HK-2 (cell line): ENCODE results near the gene GRAMD4.

ENCODE experiments used
- DNase-seq: peaks from one replicate; pipeline ENCODE4 v3.0.0-alpha.2; 2018; ENCODE audit not compliant: unreplicated experiment

GRAMD4 gene

DNA sequence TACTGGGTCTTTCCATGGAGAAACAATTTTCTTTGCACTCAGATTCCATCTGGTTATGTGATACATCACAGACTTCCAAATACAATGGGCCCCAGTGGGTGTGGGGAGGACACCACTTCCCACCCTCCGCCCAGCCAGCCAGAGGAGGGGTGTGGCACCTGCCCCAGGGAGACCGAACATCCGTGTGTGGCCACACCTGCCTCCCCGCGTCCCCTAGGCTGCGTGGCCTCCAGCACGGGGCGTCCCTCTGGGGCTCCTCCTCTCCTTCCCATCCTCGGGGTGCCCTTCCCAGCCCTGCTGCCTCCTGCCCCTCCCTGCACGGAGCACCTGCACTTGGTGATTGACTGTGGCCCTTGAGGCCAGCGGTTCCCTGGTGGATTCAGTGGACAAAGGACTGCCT, 68.8 kb downstream of the GRAMD4 start:
- no peak for DNase-seq

DNA sequence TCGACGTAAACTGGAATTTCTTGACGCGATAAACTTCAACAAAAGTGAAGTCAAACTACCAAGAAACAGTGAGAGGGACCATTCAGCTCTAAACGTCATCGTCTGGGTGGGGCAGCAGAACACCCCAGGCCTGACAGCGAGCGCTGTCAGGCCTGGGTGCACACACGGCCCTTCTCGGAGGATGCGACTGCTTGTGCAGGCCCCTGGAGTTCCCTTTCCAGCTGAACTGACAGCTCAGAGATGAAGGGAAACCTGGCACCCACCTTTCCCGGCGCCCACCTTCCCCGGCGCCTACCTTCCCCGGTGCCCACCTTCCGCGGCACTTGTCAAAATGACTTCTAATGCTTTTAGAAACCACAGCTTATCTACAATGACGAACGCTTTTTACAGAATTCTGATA, 70.0 kb downstream of the GRAMD4 start:
- no peak for DNase-seq

DNA sequence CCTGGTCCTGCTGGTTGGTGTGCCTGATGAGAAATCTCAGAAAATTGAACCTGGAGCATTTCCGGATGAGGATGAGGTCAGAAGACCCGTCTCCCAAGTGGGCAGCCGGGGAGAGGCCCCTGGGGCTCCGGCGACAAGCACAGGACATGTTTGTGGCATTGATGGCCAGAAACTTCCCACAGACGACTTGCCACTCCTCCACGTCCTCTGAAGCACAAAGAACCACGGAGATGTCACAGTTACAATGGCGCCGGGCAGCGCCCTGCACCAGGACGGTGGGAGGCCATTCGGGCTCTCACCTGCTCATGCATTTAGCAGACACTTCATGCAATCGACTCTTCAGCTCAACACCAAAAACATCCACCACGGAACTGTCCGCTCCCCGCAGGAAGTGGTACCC, 71.4 kb downstream of the GRAMD4 start:
- DNase-seq, result no peak

DNA sequence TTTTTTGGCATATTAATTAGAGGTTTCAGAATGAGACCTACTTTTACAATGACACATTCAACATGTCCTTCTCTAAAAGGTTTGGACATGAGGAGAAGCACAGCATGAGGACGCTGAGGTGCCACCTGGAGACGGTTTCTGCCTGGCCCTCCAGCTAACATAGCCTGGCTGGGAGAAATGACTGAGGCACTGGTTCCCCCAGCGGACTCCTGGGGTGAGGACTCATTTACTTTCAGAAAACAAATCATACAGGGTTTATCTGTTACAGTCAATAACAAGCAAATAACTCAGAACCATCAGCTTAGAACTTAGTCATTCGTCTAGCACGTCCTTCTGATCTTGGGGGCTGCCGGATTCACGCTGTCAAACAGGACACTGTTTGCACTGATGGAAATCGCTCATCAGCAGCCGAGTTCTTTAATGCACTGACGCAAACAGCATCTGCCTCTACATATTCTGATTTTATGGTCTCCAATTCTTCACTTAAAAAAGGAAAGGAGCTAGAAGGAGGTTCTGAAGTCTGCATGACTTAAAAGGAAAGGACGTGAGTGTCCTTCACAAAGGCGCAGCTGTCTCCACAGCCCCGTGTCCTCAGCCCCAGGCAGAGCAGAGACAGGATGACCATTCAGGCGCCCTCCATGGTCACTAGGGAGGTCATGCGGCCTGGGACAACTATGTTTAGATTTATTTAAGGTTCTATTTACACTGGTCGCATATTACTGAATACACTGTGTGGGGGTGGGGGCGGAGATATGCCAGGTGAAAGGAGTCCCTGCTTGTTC, 73.6 kb downstream of the GRAMD4 start:
- no peak for DNase-seq

DNA sequence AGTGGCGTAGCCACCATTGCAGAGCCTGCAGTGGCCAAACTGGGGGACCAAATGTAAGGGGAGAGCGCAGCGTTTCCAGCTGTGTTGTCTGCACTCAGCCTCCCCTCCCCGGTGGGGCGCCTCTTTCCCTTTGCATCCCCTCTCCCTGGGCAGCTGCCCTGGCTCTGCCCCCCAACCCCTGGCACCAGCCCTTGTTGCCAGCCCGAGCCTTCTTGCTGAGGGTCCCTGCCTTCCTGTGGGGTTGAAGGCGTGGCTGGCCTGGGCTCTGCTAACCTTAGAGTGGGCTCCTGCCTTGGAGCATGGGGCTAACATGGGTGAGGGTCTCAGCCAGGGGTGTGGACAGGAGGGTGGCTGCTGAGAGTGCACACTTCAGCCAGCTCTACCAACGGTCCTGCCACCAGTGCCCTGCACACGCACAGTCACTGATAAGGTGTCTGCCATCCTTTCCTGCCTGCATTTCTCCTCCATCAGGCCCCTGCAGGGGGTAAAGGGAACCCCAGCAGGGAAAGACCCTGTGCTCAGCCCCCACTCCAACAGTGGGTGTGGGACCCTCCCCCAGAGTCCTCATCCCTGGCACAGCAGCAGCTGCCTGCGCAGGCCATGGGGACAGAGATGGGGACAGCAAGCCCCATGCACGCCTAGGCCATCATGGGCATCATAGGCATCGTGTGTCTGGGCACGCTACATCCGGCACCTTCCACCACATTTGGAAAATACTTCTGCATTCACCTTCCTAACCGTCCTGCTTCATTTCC, 74.4 kb downstream of the GRAMD4 start:
- DNase-seq, result no peak

DNA sequence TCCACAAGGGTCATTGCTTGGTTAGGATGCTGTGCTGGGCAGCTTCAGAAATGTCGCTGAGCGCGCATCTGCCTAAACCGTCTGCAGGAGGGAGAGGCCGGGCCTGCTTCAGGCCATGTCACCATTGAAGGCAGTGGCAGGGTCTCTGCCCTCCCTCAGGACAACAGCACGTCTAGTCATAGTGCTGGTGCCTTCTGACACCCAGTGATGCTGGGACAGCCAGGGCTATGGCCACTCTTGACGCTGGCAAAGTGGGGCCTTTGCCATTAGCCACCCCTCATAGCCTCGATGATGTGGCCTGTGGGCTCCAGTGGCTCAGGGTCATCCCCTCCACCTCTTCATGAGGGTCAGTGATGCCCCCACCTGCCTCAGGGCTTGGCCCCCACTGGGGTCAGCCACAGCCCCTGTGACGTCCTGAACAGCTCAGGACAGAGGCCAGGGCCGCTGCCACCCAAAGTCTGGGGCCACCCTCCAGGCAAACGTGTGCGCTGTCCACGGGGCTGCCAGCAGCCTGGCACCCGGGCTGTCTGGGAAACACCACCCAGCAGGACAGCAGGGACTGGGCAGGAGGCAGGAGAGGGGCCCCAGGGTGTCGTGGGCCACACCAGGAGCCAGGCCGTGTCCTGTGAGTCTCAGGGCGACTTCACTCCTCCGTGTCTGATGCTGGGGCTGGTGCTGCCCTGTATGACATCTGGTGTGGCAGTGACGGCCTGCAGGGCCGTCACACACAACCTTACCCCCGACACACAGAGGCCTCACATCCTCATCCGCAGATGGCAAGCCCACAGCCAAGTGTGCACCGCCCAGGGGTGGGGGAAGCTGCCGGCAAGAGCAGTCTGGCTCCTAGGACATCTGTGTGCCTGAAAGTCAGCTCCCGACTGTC, 75.4 kb downstream of the GRAMD4 start:
- DNase-seq, result no peak

DNA sequence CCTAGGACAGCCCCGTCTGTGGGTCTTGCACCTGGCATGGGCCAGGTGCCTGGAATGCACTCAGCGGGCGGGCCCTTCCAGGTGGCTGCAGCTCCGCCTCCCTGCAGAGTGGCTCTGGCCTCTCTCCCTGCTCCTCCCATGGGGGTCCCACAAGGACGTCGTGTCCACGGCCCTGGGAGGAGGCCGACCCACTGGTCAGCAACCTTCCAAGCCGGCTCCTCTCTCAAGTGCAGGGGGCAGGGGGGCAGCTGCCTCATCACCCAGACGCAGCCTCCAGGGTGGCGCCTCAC, 76.0 kb downstream of the GRAMD4 start:
- DNase-seq, result no peak

DNA sequence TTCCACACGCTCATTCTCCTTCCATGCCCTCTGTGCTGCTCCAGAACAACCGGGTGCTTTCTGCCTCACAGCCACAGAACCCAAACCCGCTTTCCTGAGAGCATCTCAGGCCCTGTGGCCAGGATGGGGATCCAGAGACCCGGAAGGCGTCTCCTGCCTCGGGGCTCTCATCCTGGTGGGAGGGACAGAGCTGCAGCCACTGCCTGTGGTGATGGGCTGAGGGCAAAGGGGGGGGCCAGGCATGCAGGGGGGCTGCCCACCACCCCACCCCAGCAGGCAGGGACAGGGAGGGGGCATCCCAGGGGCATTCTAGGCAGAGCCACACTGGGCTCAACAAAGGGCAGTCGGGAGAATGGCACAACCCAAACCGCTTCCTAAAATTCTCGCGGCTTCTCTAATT, 76.4 kb downstream of the GRAMD4 start:
- no peak for DNase-seq

DNA sequence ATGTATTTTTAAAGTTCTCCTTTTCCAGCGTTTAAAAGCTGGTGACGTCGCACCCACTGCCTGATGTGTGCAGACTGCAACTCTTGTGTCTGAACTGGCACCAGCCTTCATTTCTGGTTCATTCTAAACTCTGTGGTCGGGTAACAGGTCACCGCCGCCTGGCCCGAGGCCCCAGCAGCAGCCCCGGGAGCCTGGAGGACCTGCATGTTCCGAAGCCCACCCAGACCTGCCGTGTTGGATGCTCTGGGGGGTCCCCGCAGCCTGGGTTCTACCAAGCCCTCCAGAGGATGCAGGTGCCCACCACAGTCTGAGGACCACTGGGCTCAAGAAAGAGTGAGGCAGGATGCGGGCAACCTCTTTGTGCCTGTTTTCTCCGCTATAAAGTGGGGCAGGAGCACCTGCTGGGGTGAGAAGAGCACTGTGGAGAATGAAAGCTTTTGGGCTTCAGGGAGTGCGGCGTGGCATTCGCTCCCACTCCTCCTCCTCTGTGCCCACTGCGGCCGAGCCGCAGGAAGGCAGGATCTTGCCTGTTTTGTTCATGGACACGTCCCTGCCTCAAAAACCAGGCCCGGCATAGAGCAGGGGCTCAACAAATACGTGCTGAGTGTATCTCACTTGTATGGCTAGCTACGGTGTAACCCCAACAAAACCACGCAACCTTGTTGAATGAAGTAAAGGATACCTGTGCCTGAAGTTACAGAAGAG, 77.8 kb downstream of the GRAMD4 start:
- DNase-seq, result no peak

DNA sequence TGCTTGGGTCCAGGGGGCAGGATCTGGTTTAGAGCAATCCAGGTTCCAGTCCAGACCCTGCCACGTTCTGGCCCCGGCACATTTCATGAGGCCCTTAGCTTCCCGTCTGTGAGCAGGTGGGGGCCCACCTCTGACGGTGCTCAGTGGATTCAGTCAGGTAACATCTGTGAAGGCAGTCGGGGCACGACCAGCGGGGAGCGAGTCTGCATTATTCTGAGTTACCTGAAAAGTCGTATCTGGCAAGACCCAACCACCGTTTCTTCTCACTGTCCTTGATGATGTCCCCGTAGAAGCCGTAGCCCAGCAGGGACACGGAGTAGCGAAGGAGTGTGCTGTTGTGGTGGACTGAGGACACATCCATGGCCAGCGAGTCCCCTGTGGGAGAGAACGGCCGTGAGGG, 78.9 kb downstream of the GRAMD4 start:
- DNase-seq, result no peak

DNA sequence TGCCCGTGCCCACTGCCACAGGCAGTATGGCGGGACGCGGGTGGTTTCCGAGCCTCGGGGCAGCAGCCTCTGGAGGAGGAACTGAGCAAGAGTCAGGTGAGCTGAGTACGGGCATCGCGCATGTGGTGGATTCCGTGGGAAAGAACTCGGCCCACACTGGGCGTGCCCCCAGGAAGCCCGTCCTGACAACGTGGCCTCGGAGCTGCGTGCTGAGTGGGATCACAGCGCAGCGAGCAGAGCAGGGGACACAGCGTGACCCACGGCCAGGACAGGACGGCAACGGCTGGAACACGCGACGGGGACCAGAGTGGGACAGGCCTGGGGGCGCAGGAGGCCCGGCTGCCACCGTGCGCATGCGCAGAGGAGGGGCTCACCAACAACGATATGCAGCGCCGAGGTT, 81.1 kb downstream of the GRAMD4 start:
- no peak for DNase-seq

DNA sequence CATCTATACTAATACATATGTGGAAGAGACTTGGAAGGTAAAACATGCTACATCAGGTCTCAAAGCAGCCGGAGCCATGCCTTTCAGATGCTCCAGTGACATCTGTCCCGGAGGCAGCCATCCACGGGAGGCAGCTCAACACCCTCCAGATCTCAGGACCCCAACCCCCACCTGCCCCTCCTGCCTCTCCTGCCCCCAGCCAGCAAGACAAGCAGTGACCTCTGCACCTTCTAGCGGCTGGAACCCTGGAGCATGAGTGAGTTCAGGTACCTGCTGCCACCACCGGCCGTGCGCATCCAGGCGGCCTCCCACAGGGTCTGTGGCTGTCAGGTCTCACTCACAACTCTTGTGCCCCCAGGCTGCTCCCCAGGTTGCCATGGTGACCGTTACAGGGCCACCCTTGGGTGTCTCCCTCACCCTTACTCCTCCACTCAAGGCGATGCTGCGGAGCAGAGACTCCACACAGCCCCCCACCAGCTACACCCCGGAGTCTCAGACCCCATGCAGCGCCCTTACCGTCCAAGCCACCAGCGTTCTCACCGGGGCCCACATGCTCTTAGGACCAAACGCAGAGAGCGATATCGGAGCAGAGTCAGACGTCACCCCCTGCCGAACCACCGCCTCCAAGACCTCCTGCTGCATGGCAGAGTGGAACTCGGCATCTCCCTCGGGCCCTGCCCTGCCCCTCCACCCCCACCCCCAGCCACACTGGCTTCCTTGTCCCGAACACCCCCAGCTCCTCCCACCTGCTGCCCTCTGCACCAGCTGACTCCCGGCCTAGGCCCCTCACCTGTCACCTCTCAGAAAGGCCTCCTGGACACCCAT, 83.2 kb downstream of the GRAMD4 start:
- DNase-seq, result no peak

DNA sequence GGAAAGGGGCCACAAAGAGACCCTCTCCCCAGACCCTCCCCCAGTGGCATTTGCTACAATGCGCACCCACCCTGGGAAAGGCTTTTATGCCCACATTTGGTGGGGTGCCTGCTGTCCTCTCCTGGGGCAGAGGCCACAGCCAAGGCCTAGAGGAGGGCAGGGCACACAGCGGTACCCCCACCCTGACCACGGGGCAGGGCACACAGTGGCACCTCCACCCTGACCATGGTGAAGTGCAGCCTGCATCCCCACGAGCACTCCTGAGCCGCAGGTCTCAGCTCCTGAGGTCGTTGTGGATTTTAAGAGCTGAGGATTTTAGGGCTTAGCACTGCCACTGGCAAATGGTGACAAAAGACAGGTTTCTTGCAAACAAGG, 83.8 kb downstream of the GRAMD4 start:
- no peak for DNase-seq

DNA sequence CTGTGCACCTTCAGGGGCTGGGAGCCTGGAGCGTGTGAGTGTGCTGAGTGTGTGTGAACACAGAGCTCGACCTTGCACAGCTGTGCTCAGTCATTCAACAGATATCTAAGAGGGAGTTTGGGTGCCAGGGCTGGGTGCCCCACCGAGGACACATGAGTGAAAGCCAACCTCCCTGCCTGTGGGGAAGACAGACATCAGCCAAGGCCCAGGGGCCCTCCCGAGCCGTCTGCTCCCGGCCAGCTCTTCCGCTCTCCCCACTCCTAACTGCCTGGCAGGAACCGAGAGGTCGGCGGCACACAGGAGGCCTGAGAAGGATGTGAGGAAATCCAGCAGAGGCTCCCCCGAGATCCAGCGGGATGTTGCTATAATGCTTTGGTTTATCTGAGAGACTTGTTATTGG, 85.9 kb downstream of the GRAMD4 start:
- DNase-seq, result no peak

DNA sequence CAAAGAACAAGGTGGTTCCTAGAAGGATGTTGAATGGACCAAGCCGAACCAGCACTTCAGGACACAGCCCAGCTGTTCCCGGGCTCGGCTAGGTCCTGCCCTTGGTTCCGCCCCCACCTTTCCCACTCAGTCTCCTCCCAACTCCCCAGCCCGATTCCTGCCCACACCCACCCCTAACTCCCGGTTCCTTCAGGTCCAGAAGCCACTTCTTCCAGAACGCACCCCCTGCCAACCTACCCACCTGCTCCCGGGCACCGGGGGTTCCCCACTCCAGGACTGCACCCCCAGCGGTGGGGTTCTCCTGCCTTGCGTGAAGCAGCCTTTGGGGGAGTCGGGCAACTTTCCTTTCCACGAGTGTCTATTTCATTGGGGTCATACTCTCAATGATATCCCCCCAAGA, 87.1 kb downstream of the GRAMD4 start:
- DNase-seq, result no peak

DNA sequence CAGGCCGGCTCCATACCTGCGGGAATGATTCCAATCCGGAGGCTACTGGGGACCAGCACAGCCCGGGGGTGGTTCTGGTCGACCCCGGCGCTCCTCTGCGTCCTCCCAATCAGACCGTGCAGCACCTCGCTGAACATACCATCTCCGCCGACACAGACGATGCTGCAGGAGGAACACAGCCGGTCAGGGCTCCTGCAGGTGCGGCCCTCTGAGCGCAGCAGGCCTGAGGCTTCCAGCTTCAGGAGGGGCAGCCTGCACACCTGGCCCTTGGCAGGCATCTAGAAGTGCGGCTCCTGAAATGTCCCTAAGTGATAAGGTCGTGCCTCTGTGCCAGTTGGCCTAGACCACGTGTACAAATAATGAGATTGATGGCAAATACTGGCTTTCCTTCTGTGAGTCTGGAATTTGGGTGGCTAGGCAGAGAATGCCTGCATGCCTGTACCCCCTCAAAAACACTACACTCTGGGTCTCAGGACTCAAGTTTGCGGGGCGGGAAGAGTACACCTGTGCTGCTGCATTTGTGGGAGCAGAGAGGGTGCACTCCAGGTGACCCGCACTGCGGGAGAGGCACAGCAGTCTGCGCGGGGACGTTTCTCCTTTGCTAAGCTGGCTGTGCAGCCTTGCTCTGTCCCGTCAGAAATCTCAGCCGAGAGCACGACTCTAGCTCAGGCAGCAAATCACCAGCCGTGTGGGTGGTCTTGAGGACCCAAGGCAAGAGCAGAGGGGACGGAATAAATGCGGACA, 87.8 kb downstream of the GRAMD4 start:
- no peak for DNase-seq

DNA sequence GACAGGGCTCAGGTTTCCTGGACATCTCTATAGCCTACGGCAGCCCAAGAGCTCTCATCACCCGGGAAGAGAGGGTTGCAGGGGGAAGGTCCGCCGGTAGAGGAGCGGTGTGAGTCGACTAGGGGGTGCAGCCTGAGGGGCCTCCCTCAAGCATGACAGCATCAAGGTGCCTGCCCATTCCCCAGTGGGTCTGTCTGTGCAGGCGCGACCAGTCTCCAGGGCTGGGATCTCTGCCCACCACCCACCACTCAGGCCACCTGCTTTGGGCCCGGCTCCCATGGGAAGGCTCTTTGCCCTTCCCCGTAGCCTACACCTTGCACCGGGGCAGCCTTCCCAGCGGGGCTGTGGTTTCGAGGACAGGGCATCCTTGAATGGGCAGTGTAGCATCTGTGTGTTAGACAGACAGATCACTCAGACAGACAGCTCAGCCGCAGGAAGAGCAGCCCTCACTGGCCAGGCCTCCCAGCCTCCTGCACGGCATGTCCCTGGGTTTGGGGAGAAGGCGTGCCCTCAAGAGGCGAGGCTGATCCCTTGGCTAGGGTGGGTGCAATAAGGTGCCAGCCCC, 88.7 kb downstream of the GRAMD4 start:
- DNase-seq, result no peak

DNA sequence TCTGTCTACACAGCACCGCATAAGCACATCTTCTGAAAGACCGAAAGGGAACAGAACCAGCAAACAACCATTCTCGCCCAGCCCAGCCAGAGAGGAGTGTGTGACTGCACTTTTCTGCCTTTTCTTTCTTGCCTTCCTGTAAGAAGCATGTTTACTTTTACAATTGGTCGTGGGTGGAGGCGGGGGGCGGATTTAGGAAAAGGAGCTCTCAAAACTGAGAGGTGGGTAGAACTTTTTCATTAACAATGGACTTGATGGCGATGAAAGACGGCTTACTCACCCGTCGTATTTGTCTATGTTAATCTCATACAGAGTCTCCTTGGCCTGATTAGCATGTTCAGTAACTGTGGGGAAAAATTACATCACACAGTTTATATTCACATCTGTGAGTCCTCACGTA, 90.6 kb downstream of the GRAMD4 start:
- DNase-seq, result no peak

DNA sequence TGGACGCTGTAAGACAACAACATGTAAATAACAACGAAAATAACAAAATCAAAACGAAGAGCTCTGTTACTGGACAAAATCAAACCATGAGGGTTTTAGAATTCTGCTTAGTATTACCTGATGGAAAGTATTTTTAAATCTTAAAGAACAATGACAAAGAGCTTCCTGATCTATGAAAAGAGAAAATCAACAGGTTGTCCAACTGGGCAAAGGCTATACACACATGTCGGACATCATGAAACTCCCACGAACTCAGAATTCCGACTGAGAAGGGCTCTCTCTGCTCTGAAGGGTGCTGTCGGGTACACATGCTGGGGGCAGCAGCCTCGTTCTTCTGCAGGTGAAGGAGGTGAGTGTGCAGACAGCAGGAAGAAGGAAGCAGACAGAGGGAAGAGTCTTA, 92.1 kb downstream of the GRAMD4 start:
- no peak for DNase-seq

DNA sequence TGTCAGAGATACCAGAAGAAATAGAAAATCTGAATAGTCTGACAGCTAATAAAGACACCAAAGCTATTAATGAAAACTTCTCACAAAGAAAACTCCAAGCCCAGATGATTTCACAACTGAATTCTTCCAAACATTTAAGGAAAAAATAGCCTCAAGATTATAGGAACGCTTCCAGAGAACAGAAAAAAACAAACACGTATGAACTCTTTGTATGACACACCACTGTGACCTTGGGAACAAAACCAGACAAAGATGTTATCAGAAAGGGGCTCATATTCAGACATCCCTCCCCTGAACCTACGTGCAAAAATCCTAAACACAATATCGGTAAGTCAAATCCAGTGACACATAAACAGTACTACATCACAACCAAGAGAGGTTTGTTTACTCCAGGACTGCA, 94.4 kb downstream of the GRAMD4 start:
- DNase-seq, result no peak
